IMR-90 (cell line): ENCODE results near the gene EREG. TPM values are rescaled to one million over a fixed set of nuclear protein-coding genes. Genes with fewer than 3 reads are reported as not detected.

Experiments used
- ATAC-seq: fragments of 200-7000 bp; cut with Tn5 transposase; 2 replicates; pipeline ENCODE4 v1.9.1; 2020; ENCODE audit warnings: low read depth, mild to moderate bottlenecking, moderate library complexity
- BruUV-seq: library from RNA; stranded (reverse); fragments of 400-500 nt; replicated peaks from 2 replicates; lab custom pipeline; 2021; lab: Mats Ljungman, UMichigan
- CTCF ChIA-PET: fragments of 300-600 bp; formaldehyde crosslinking; extraction: SDS; loops from one replicate; lab custom pipeline; 2021; ENCODE audit warnings: antibody characterized with exemption; lab: Yijun Ruan, JAX
- POLR2A ChIA-PET: fragments of 300-600 bp; sonication (Branson Sonifier 250); formaldehyde crosslinking; loops from one replicate; lab custom pipeline; 2022; ENCODE audit warnings: antibody characterized with exemption; ENCODE audit not compliant: unreplicated experiment; lab: Charles Lee
- DNase-seq: peaks from one replicate; pipeline ENCODE4 v3.0.0; 2013
- H2AFZ ChIP-seq: replicated peaks from 2 replicates; pipeline ENCODE3; 2013; ENCODE audit warnings: low read length, mild to moderate bottlenecking; ENCODE audit not compliant: poor library complexity
- H2AK5ac ChIP-seq: 2 replicates; pipeline ENCODE4 v1.6.1; 2013; ENCODE audit warnings: low read depth, low read length, inconsistent platforms
- H2AK9ac ChIP-seq: replicated peaks from 2 replicates; pipeline ENCODE3; 2013; ENCODE audit warnings: mild to moderate bottlenecking, low read depth, low read length, moderate library complexity; ENCODE audit not compliant: poor library complexity
- H2BK120ac ChIP-seq: 2 replicates; pipeline ENCODE4 v1.6.1; 2013; ENCODE audit warnings: low read depth, low read length, inconsistent platforms
- H2BK15ac ChIP-seq: 3 replicates; pipeline ENCODE4 v1.6.1; 2013; ENCODE audit warnings: low read depth, low read length, inconsistent platforms
- H2BK20ac ChIP-seq: 2 replicates; pipeline ENCODE4 v1.6.1; 2013; ENCODE audit warnings: low read depth, mild to moderate bottlenecking, inconsistent platforms, low read length, moderate library complexity
- H2BK5ac ChIP-seq: 2 replicates; pipeline ENCODE4 v1.6.1; 2013; ENCODE audit warnings: mild to moderate bottlenecking, low read depth, low read length, inconsistent platforms; ENCODE audit not compliant: poor library complexity, severe bottlenecking
- H3K14ac ChIP-seq: replicated peaks from 2 replicates; pipeline ENCODE4 v1.6.1; 2013; ENCODE audit warnings: low read depth, low read length, inconsistent platforms
- H3K18ac ChIP-seq: 2 replicates; pipeline ENCODE4 v1.6.1; 2013; ENCODE audit warnings: low read depth, low read length, control low read depth
- H3K23ac ChIP-seq: 2 replicates; pipeline ENCODE4 v1.6.1; 2013; ENCODE audit warnings: low read depth, low read length, inconsistent platforms
- H3K27ac ChIP-seq: 2 replicates; pipeline ENCODE4 v1.5.1; 2013; ENCODE audit warnings: mild to moderate bottlenecking, control low read depth, low read length; ENCODE audit not compliant: insufficient read depth
- H3K27me3 ChIP-seq: 2 replicates; pipeline ENCODE4 v1.6.1; 2013; ENCODE audit warnings: low read length; ENCODE audit not compliant: control insufficient read depth, insufficient read depth
- H3K36me3 ChIP-seq: 2 replicates; pipeline ENCODE4 v1.6.1; 2013; ENCODE audit warnings: low read length, mixed read lengths; ENCODE audit not compliant: control insufficient read depth, insufficient read depth
- H3K4ac ChIP-seq: 2 replicates; pipeline ENCODE4 v1.6.1; 2013; ENCODE audit warnings: low read depth, low read length, inconsistent platforms
- H3K4me1 ChIP-seq: 2 replicates; pipeline ENCODE4 v1.6.1; 2013; ENCODE audit warnings: low read length, mixed read lengths; ENCODE audit not compliant: control insufficient read depth, insufficient read depth
- H3K4me2 ChIP-seq: 2 replicates; pipeline ENCODE4 v1.6.1; 2013; ENCODE audit warnings: low read depth, mild to moderate bottlenecking, control low read depth, low read length, moderate library complexity
- H3K4me3 ChIP-seq: 2 replicates; pipeline ENCODE4 v1.5.1; 2013; ENCODE audit warnings: low read depth, mild to moderate bottlenecking, control low read depth, low read length, moderate library complexity; ENCODE audit not compliant: insufficient read depth
- H3K56ac ChIP-seq: 2 replicates; pipeline ENCODE4 v1.6.1; 2013; ENCODE audit warnings: low read length, inconsistent platforms; ENCODE audit not compliant: insufficient read depth; ENCODE audit errors: extremely low read depth
- H3K79me1 ChIP-seq, 2 experiments: 2 replicates each; pipeline ENCODE4 v1.6.1; 2013; ENCODE audit warnings: low read length in 2 of 2, inconsistent platforms in 1 of 2, low read depth in 1 of 2
- H3K9ac ChIP-seq: 2 replicates; pipeline ENCODE4 v1.6.1; 2013; ENCODE audit warnings: low read depth, low read length, control low read depth
- H3K9me1 ChIP-seq: 2 replicates; pipeline ENCODE4 v1.6.1; 2013; ENCODE audit warnings: low read length, inconsistent platforms; ENCODE audit not compliant: insufficient read depth
- H3K9me3 ChIP-seq: 2 replicates; pipeline ENCODE4 v1.6.1; 2013; ENCODE audit warnings: low read length; ENCODE audit not compliant: control insufficient read depth, insufficient read depth
- H4K20me1 ChIP-seq: 2 replicates; pipeline ENCODE4 v1.6.1; 2013; ENCODE audit warnings: low read length, inconsistent platforms; ENCODE audit not compliant: insufficient read depth
- H4K5ac ChIP-seq: 2 replicates; pipeline ENCODE4 v1.6.1; 2013; ENCODE audit warnings: mild to moderate bottlenecking, low read depth, low read length, control low read depth
- H4K8ac ChIP-seq, 2 experiments: 2 replicates each; pipeline ENCODE4 v1.6.1; 2013; ENCODE audit warnings: low read depth in 2 of 2, low read length in 2 of 2, control low read depth in 1 of 2, inconsistent platforms in 1 of 2
- H4K91ac ChIP-seq: 2 replicates; pipeline ENCODE4 v1.6.1; 2013; ENCODE audit warnings: low read depth, low read length, inconsistent platforms; ENCODE audit not compliant: insufficient read depth
- CHD1 ChIP-seq: IDR thresholded peaks from 2 replicates; pipeline ENCODE4 v1.6.1; 2012; ENCODE audit warnings: low read depth, low read length, improper control_type of control experiment
- CTCF ChIP-seq: conservative IDR thresholded peaks from 2 replicates; pipeline ENCODE4 v1.5.1; 2012; ENCODE audit warnings: mild to moderate bottlenecking, low read depth, low read length, improper control_type of control experiment
- MAFK ChIP-seq: IDR thresholded peaks from 2 replicates; pipeline ENCODE4 v1.6.1; 2012; ENCODE audit warnings: low read depth, low read length, improper control_type of control experiment
- MAZ ChIP-seq: IDR thresholded peaks from 2 replicates; pipeline ENCODE4 v1.6.1; 2012; ENCODE audit warnings: low read depth, mild to moderate bottlenecking, low read length, improper control_type of control experiment, moderate library complexity, borderline replicate concordance
- MXI1 ChIP-seq: IDR thresholded peaks from 2 replicates; pipeline ENCODE4 v1.6.1; 2012; ENCODE audit warnings: low read depth, mild to moderate bottlenecking, low read length, moderate library complexity, borderline replicate concordance
- POLR2A ChIP-seq: IDR thresholded peaks from 2 replicates; pipeline ENCODE4 v1.6.1; 2012; ENCODE audit warnings: mild to moderate bottlenecking, low read depth, low read length
- RAD21 ChIP-seq: IDR thresholded peaks from 2 replicates; pipeline ENCODE4 v1.6.1; 2012; ENCODE audit warnings: low read length, improper control_type of control experiment
- RCOR1 ChIP-seq: IDR thresholded peaks from 2 replicates; pipeline ENCODE4 v1.6.1; 2012; ENCODE audit warnings: mild to moderate bottlenecking, low read length, improper control_type of control experiment; ENCODE audit not compliant: insufficient replicate concordance
- RFX5 ChIP-seq: IDR thresholded peaks from 2 replicates; pipeline ENCODE4 v1.8.0; 2012; ENCODE audit warnings: low read depth, mild to moderate bottlenecking, low read length, moderate library complexity
- SMC3 ChIP-seq: fragments of 150-350 bp; IDR thresholded peaks from 2 replicates; pipeline ENCODE4 v1.6.1; 2016; ENCODE audit warnings: low read depth, mild to moderate bottlenecking, antibody characterized with exemption, low read length, moderate library complexity
- WGBS, 2 experiments: methylation state at CpG; one replicate each; pipeline versions ENCODE4 v1.1.5 to v1.1.7; 2013; ENCODE audit warnings: missing lambda C conversion rate in 2 of 2; ENCODE audit not compliant: insufficient read length in 1 of 2; ENCODE audit errors: extremely low coverage in 2 of 2; 5-methylcytosine and 5-hydroxymethylcytosine counted together
- dilution Hi-C: fragments of 300-500 bp; cut with HindIII; formaldehyde crosslinking; loops from one replicate; pipeline ENCODE4 v1.14.3; 2018; ENCODE audit warnings: low sequenced_read_pairs; ENCODE audit not compliant: unreplicated experiment
- in situ Hi-C: fragments of 300-500 bp; cut with MboI; formaldehyde crosslinking; loops from 3 replicates; pipeline ENCODE4 v1.14.3; 2019; ENCODE audit warnings: low sequenced_read_pairs, inconsistent platforms, mixed read lengths
- intact Hi-C: fragments of 100-400 bp; cut with micrococcal nuclease; formaldehyde crosslinking; loops from 2 replicates; pipeline ENCODE4 v1.10.0; 2022
- polyA plus RNA-seq, 3 experiments: library from polyadenylated mRNA; depleted of rRNA; stranded (reverse); fragments of >200 nt; gene quantifications; 2 replicates each; pipeline ENCODE4 v1.2.3, GENCODE V29; 2012; ENCODE audit warnings: low replicate concordance in 1 of 3
- total RNA-seq: library from RNA; depleted of rRNA; stranded (reverse); fragments of >200 nt; gene quantifications from 2 replicates; pipeline ENCODE4 v1.2.3, GENCODE V29; 2012

The EREG gene
- total and polyA plus RNA-seq, 2 of the 4 experiments (the other 2 are of a cell fraction) = 0.26 to 0.36 TPM

DNA sequence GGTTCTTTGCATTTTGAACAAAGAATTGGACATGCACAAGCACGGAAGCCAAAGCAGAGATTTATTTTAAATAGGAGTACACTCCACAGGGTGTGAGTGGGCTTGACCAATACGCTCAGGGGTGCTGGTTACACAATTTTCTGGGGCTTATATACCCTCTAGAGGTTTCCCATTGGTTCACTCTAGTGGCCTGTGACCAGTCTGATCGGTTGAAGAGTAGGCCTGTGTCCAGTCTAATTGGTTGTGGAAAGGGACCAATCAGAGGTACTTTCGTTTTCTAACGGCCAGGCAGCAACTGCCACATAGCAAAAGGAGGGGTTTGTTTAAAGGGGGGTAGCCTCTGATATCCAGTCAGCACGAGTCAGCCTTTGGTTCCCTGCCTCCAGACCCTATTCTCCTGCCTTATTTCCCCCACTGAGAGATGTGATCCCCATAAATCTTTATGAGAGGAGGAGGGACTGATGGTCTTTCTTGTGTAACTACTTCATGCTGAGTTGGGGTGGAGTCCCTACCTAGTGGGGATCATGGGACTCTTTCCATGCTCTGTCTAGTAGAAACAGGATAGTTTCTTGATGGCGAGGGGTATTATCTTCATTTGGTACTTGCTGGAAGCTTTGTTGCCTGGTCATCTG, 68.7 kb downstream of the EREG start:
- CTCF ChIA-PET = interaction anchor here (1.6 kb wide), 1 partner anchor 11 kb away, joined by 5 read pairs; the partner anchor contains the start of gene AREG
- dilution Hi-C loops = no loop called here
- in situ Hi-C loops = no loop called here

More for the DNA sequence above, 68.7 kb downstream of the EREG start:
- Histone ChIP-seq H3K9ac (no peak overlapping the region), H3K36me3 (no peaks in the 10 kb centered on the region), H2BK5ac (no peak overlapping the region), H3K23ac (no peak overlapping the region), H3K79me1 (no peaks in the 10 kb centered on the region), H2AFZ (no peak overlapping the region), H4K20me1 (no peaks in the 10 kb centered on the region), H3K9me3 (no peaks in the 10 kb centered on the region), H2BK120ac (no peak overlapping the region), H4K5ac (no peak overlapping the region), H3K9me1 (no peaks in the 10 kb centered on the region), H4K91ac (no peak overlapping the region), H3K4me3 (no peak overlapping the region), H3K4me2 (no peak overlapping the region), H3K18ac (no peak overlapping the region), H3K4ac (no peak overlapping the region), H2AK9ac (no peak overlapping the region), H2BK15ac (no peak overlapping the region), H3K27ac (no peak overlapping the region), H3K56ac (no peak overlapping the region), H3K14ac (no peak overlapping the region), H3K27me3 (no peaks in the 10 kb centered on the region), H4K8ac (no peak overlapping the region), H2BK20ac (no peak overlapping the region), H2AK5ac (no peak overlapping the region), H3K4me1 (no peaks in the 10 kb centered on the region)
- TF ChIP-seq RCOR1 (no peak), MAZ (no peak), POLR2A (no peak), RFX5 (no peak), SMC3 (no peak), CHD1 (no peak), CTCF (no peak), MAFK (no peak), MXI1 (no peak), RAD21 (no peak)
- DNase-seq = no peak
- intact Hi-C loops = no loop called here
- WGBS, 2 experiments = 100% methylated on average over 2 of the region's 7 CpGs; no CpG with 5 or more reads in 1 of the 2 experiments
- BruUV-seq = no TSS peak
- ATAC-seq = no peak
- POLR2A ChIA-PET = no interaction called here
